HepG2 (cell line): ENCODE measurements around the gene IGF2BP3. TPM values are rescaled to one million over a fixed set of nuclear protein-coding genes. Genes with fewer than 3 reads are reported as not detected.

ENCODE experiments used
- BHLHE40 ChIP-seq: IDR thresholded peaks from 2 replicates; pipeline ENCODE4 v1.6.1; 2011; ENCODE audit warnings: low read length, improper control_type of control experiment
- CBX5 ChIP-seq: sonication (generic); formaldehyde crosslinking; IDR thresholded peaks from 2 replicates; pipeline ENCODE4 v1.4.0; 2020; ENCODE audit warnings: missing genetic modification reagents, borderline replicate concordance
- HINFP ChIP-seq: sonication (generic); formaldehyde crosslinking; IDR thresholded peaks from 2 replicates; pipeline ENCODE4 v1.4.0; 2020; ENCODE audit warnings: low read depth, mild to moderate bottlenecking, missing genetic modification reagents
- IRF1 ChIP-seq: sonication (generic); formaldehyde crosslinking; IDR thresholded peaks from 2 replicates; pipeline ENCODE4 v1.4.0; 2020; ENCODE audit warnings: low read depth, mild to moderate bottlenecking, missing genetic modification reagents
- NCOA2 ChIP-seq: sonication (generic); formaldehyde crosslinking; IDR thresholded peaks from 2 replicates; pipeline ENCODE4 v1.8.0; 2022; ENCODE audit warnings: inconsistent platforms
- NKX3-1 ChIP-seq: sonication (generic); formaldehyde crosslinking; IDR thresholded peaks from 2 replicates; pipeline ENCODE4 v1.5.0; 2020; ENCODE audit warnings: missing genetic modification reagents
- PHF8 ChIP-seq: sonication (generic); formaldehyde crosslinking; IDR thresholded peaks from 2 replicates; pipeline ENCODE4 v1.5.0; 2020; ENCODE audit warnings: missing genetic modification reagents
- RFX3 ChIP-seq: IDR thresholded peaks from 2 replicates; pipeline ENCODE4 v1.6.1; 2016; ENCODE audit warnings: missing biosample characterization, missing genetic modification reagents
- SP1 ChIP-seq, 2 experiments: fragments of 450-650 bp in 1 of 2; sonication (generic) in 1 of 2; formaldehyde crosslinking in 1 of 2; IDR thresholded peaks; 2 replicates each; pipeline versions ENCODE4 v1.4.0 to v1.6.1; 2016 to 2020; ENCODE audit warnings: missing genetic modification reagents in 1 of 2
- SRF ChIP-seq: IDR thresholded peaks from 2 replicates; pipeline ENCODE4 v1.6.1; 2011; ENCODE audit warnings: mild to moderate bottlenecking, low read depth, low read length, moderate library complexity
- THYN1 ChIP-seq: sonication (generic); formaldehyde crosslinking; IDR thresholded peaks from 2 replicates; pipeline ENCODE4 v1.8.1; 2023; ENCODE audit warnings: low read depth, mild to moderate bottlenecking, moderate library complexity, missing genetic modification reagents, borderline replicate concordance
- ZBTB44 ChIP-seq: sonication (generic); formaldehyde crosslinking; IDR thresholded peaks from 2 replicates; pipeline ENCODE4 v1.4.0; 2020; ENCODE audit warnings: missing genetic modification reagents
- ZBTB7A ChIP-seq: sonication (generic); formaldehyde crosslinking; IDR thresholded peaks from 2 replicates; pipeline ENCODE4 v1.8.0; 2022; ENCODE audit warnings: mild to moderate bottlenecking, missing genetic modification reagents
- ZNF138 ChIP-seq: sonication (generic); formaldehyde crosslinking; IDR thresholded peaks from 2 replicates; pipeline ENCODE4 v1.5.0; 2020; ENCODE audit warnings: mild to moderate bottlenecking, low read depth, missing genetic modification reagents
- ZNF280B ChIP-seq: sonication (generic); formaldehyde crosslinking; IDR thresholded peaks from 2 replicates; pipeline ENCODE4 v1.5.0; 2020; ENCODE audit warnings: missing genetic modification reagents, mild to moderate bottlenecking, borderline replicate concordance
- ZNF331 ChIP-seq: sonication (generic); formaldehyde crosslinking; IDR thresholded peaks from 2 replicates; pipeline ENCODE4 v1.4.0; 2020; ENCODE audit warnings: missing genetic modification reagents
- ZNF530 ChIP-seq: sonication (generic); formaldehyde crosslinking; IDR thresholded peaks from 2 replicates; pipeline ENCODE4 v1.5.0; 2020; ENCODE audit warnings: low read depth, mild to moderate bottlenecking, missing genetic modification reagents
- ZNF782 ChIP-seq: sonication (generic); formaldehyde crosslinking; IDR thresholded peaks from 2 replicates; pipeline ENCODE4 v1.4.0; 2020; ENCODE audit warnings: missing genetic modification reagents, mild to moderate bottlenecking, borderline replicate concordance
- ZNF879 ChIP-seq: sonication (generic); formaldehyde crosslinking; IDR thresholded peaks from 2 replicates; pipeline ENCODE4 v1.8.1; 2023; ENCODE audit warnings: missing genetic modification reagents
- polyA plus RNA-seq, 8 experiments: library from polyadenylated mRNA; depleted of rRNA in 3 of 8; stranded (reverse) in 7 of 8; unstranded in 1 of 8; fragments of >200 nt; fragmentation: Illumina TruSeq in 4 of 8; extraction: Trizol in 4 of 8; gene quantifications; 2 replicates each; pipeline versions ENCODE4 v1.2.1 to v1.2.3, GENCODE V29; 2011 to 2016; ENCODE audit warnings: low read depth in 4 of 8, missing spikeins in 1 of 8, mixed read lengths in 1 of 8; ENCODE audit not compliant: insufficient read depth in 1 of 8
- total RNA-seq, 5 experiments: library from RNA; depleted of rRNA; stranded (reverse); fragments of >200 nt; fragmentation: Illumina TruSeq; extraction: Trizol; gene quantifications; 2 replicates each; pipeline ENCODE4 v1.2.3, GENCODE V29; 2016; ENCODE audit warnings: low read depth in 1 of 5
- TF ChIP-seq, protein P1 (sequence below): sonication (generic); formaldehyde crosslinking; IDR thresholded peaks from 2 replicates; pipeline ENCODE4 v1.8.1; 2023; ENCODE audit warnings: mild to moderate bottlenecking, inconsistent platforms, moderate library complexity, missing genetic modification reagents, borderline replicate concordance
- TF ChIP-seq, protein P2 (sequence below): IDR thresholded peaks from 2 replicates; pipeline ENCODE4 v1.6.1; 2018; ENCODE audit warnings: missing genetic modification reagents

Gene IGF2BP3
- total and polyA plus RNA-seq, 2 of the 13 experiments (the other 11 are each of a cell fraction or from before 2014, with no cell fraction given), result 37.7 to 39.5 TPM

- TF ChIP-seq, protein P1, sequence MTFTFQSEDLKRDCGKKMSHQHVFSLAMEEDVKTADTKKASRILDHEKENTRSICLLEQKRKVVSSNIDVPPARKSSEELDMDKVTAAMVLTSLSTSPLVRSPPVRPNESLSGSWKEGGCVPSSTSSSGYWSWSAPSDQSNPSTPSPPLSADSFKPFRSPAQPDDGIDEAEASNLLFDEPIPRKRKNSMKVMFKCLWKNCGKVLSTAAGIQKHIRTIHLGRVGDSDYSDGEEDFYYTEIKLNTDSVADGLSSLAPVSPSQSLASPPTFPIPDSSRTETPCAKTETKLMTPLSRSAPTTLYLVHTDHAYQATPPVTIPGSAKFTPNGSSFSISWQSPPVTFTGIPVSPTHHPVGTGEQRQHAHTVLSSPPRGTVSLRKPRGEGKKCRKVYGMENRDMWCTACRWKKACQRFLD (CRISPR knock-in tag), result no peak
- no peak for TF ChIP-seq ZNF331
- TF ChIP-seq BHLHE40, result no peak
- no peak for TF ChIP-seq RFX3 (CRISPR knock-in tag)
- no peak for TF ChIP-seq SRF
- no peak for TF ChIP-seq CBX5 (CRISPR knock-in tag)
- no peak for TF ChIP-seq ZNF879 (CRISPR knock-in tag)
- TF ChIP-seq ZNF280B (CRISPR knock-in tag), result no peak
- no peak for TF ChIP-seq ZNF530 (CRISPR knock-in tag)
- TF ChIP-seq HINFP (CRISPR knock-in tag), result no peak
- TF ChIP-seq NCOA2, result no peak
- TF ChIP-seq IRF1 (CRISPR knock-in tag), result no peak
- no peak for TF ChIP-seq ZNF782 (CRISPR knock-in tag)
- no peak for TF ChIP-seq ZBTB7A (CRISPR knock-in tag)
- no peak for TF ChIP-seq THYN1 (CRISPR knock-in tag)
- no peak for TF ChIP-seq ZBTB44 (CRISPR knock-in tag)
- TF ChIP-seq, protein P2, sequence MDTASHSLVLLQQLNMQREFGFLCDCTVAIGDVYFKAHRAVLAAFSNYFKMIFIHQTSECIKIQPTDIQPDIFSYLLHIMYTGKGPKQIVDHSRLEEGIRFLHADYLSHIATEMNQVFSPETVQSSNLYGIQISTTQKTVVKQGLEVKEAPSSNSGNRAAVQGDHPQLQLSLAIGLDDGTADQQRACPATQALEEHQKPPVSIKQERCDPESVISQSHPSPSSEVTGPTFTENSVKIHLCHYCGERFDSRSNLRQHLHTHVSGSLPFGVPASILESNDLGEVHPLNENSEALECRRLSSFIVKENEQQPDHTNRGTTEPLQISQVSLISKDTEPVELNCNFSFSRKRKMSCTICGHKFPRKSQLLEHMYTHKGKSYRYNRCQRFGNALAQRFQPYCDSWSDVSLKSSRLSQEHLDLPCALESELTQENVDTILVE (CRISPR knock-in tag), result no peak
- no peak for TF ChIP-seq SP1 (IDR thresholded peaks at IDR 0.05)
- no peak for TF ChIP-seq SP1 (CRISPR knock-in tag; IDR thresholded peaks at IDR 0.05)
- TF ChIP-seq PHF8, result peak; percentile 68
- no peak for TF ChIP-seq NKX3-1 (CRISPR knock-in tag)
- TF ChIP-seq ZNF138 (CRISPR knock-in tag), result no peak
Measured at GRCh38 chr7:23490357-23491135, 20.3 kb upstream of the IGF2BP3 start (continued).
